ENCODE data around the gene NLGN1. TPM values are rescaled to one million over a fixed set of nuclear protein-coding genes. Genes with fewer than 3 reads are reported as not detected.

The NLGN1 gene
- total and polyA plus RNA-seq, 9 of the 15 experiments (the other 6 are each of a cell fraction or from before 2014, with no cell fraction given), result under 0.01 to 0.01 TPM; not detected in 7

DNA sequence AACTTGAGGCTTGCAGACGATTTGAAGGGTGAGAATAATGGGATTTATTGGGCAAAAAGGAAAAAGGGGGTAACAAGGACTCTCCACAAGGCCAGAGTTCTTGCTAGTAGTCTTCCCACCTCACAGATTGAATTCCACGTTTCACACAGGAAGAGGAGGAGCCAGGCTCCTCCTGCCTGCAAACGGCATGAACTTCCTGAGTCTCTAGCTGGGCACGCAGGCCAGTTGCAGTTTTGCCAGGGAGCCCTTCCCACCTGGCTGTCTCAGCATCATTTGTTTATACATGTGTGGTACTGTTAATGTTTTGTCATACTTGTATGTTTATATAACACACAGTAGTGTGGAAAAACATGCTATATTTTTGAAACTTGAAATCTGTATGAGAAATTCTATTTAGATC lies 155.0 kb downstream of the NLGN1 start (continued):
- TF ChIP-seq, protein P1, sequence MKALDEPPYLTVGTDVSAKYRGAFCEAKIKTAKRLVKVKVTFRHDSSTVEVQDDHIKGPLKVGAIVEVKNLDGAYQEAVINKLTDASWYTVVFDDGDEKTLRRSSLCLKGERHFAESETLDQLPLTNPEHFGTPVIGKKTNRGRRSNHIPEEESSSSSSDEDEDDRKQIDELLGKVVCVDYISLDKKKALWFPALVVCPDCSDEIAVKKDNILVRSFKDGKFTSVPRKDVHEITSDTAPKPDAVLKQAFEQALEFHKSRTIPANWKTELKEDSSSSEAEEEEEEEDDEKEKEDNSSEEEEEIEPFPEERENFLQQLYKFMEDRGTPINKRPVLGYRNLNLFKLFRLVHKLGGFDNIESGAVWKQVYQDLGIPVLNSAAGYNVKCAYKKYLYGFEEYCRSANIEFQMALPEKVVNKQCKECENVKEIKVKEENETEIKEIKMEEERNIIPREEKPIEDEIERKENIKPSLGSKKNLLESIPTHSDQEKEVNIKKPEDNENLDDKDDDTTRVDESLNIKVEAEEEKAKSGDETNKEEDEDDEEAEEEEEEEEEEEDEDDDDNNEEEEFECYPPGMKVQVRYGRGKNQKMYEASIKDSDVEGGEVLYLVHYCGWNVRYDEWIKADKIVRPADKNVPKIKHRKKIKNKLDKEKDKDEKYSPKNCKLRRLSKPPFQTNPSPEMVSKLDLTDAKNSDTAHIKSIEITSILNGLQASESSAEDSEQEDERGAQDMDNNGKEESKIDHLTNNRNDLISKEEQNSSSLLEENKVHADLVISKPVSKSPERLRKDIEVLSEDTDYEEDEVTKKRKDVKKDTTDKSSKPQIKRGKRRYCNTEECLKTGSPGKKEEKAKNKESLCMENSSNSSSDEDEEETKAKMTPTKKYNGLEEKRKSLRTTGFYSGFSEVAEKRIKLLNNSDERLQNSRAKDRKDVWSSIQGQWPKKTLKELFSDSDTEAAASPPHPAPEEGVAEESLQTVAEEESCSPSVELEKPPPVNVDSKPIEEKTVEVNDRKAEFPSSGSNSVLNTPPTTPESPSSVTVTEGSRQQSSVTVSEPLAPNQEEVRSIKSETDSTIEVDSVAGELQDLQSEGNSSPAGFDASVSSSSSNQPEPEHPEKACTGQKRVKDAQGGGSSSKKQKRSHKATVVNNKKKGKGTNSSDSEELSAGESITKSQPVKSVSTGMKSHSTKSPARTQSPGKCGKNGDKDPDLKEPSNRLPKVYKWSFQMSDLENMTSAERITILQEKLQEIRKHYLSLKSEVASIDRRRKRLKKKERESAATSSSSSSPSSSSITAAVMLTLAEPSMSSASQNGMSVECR (CRISPR knock-in tag; IDR thresholded peaks at IDR 0.05), result no peak
- TF ChIP-seq ZNF165 (CRISPR knock-in tag; IDR thresholded peaks at IDR 0.05; ENCODE audit: borderline replicate concordance), result no peak
- TF ChIP-seq, protein P2, sequence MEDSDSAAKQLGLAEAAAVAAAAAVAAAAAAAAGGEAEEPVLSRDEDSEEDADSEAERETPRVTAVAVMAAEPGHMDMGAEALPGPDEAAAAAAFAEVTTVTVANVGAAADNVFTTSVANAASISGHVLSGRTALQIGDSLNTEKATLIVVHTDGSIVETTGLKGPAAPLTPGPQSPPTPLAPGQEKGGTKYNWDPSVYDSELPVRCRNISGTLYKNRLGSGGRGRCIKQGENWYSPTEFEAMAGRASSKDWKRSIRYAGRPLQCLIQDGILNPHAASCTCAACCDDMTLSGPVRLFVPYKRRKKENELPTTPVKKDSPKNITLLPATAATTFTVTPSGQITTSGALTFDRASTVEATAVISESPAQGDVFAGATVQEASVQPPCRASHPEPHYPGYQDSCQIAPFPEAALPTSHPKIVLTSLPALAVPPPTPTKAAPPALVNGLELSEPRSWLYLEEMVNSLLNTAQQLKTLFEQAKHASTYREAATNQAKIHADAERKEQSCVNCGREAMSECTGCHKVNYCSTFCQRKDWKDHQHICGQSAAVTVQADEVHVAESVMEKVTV (CRISPR knock-in tag; IDR thresholded peaks at IDR 0.05), result no peak
- TF ChIP-seq, protein P3, sequence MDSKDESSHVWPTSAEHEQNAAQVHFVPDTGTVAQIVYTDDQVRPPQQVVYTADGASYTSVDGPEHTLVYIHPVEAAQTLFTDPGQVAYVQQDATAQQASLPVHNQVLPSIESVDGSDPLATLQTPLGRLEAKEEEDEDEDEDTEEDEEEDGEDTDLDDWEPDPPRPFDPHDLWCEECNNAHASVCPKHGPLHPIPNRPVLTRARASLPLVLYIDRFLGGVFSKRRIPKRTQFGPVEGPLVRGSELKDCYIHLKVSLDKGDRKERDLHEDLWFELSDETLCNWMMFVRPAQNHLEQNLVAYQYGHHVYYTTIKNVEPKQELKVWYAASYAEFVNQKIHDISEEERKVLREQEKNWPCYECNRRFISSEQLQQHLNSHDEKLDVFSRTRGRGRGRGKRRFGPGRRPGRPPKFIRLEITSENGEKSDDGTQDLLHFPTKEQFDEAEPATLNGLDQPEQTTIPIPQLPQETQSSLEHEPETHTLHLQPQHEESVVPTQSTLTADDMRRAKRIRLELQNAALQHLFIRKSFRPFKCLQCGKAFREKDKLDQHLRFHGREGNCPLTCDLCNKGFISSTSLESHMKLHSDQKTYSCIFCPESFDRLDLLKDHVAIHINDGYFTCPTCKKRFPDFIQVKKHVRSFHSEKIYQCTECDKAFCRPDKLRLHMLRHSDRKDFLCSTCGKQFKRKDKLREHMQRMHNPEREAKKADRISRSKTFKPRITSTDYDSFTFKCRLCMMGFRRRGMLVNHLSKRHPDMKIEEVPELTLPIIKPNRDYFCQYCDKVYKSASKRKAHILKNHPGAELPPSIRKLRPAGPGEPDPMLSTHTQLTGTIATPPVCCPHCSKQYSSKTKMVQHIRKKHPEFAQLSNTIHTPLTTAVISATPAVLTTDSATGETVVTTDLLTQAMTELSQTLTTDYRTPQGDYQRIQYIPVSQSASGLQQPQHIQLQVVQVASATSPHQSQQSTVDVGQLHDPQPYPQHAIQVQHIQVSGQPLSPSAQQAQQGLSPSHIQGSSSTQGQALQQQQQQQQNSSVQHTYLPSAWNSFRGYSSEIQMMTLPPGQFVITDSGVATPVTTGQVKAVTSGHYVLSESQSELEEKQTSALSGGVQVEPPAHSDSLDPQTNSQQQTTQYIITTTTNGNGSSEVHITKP (IDR thresholded peaks at IDR 0.05; ENCODE audit: partially characterized antibody), result no peak
- no peak for TF ChIP-seq MEF2D (tag; conservative IDR thresholded peaks at IDR 0.05; ENCODE audit: low read depth)
